ENCODE results near the gene DOCK4. TPM values are rescaled to one million over a fixed set of nuclear protein-coding genes. Genes with fewer than 3 reads are reported as not detected.

The DOCK4 gene
- total and polyA plus RNA-seq, 2 experiments from 2014 or later, result 2.1 to 5.0 TPM

DNA sequence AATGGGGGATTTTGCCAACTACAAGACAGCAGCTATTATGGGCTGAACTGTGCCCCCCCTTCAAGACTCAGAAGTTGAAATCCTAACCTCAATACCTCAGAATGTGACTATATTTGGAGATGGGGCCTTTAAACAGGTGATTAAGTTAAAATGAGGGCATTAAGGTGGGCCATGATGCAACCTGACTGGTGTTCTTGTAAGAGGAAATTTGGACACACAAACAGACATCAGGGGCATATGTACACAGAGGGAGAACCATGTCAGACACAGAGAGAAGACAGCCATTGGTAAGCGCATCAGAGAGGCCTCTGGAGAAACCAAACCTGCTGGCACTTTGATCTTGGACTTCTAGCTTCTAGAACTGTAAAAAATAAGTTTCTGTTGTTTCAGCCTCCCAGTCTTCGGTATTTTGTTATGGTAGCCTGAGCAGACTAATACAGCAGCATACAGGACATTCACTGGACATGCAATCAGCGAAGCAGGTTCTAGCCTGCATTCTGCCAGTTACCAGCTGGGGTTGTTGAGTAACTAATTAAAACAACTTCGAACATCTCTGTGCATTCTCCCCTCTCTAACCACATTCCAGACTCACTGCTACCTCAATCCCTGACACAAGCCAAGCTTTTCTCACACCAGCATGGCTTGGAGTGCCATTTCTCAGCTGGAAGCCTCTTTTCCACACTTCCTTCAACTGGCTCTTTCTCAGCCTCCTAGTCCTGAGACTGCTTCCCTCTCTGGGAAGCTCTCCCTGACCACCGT, 141.4 kb downstream of the DOCK4 start:
- Histone ChIP-seq H3K9me3 (ENCODE audit: low read depth) (no peaks in the 10 kb centered on the region), H3K4me1 (ENCODE audit: insufficient read depth) (no peaks in the 10 kb centered on the region; the same call in 1 of the 2 replicates), H3K4me2 (ENCODE audit: unreplicated experiment) (no peak overlapping the region), H3K9me2 (ENCODE audit: insufficient read depth) (no peaks in the 10 kb centered on the region), H4K20me1 (ENCODE audit: insufficient read depth) (no peaks in the 10 kb centered on the region), H3K4me3 (no peak overlapping the region), H2AFZ (no peak overlapping the region), H3K79me2 (ENCODE audit: insufficient read depth) (no peaks in the 10 kb centered on the region), H3K36me3 (ENCODE audit: low read depth) (no peaks in the 10 kb centered on the region), H3F3A (ENCODE audit: insufficient read depth) (no peaks in the 10 kb centered on the region), H3K27ac (no peak overlapping the region), H3K27me3 (replicated peaks; ENCODE audit: insufficient read depth) (no peaks in the 10 kb centered on the region), H3K9ac (no peak overlapping the region)
- 94 to 96% methylated on average over 5 of the region's 5 CpGs for WGBS, 2 experiments (ENCODE audit: low coverage in 1 of 2, low lambda C conversion rate in 2 of 2, missing lambda C conversion rate in 2 of 2)
- DNase-seq, result no peak
- no peak for TF ChIP-seq EZH2phosphoT487 (IDR thresholded peaks at IDR 0.05; ENCODE audit: insufficient read depth, low read depth)
- no peak for TF ChIP-seq EZH2 (IDR thresholded peaks at IDR 0.05; ENCODE audit: insufficient read depth, poor library complexity, severe bottlenecking)
- in situ Hi-C loops (cut with MboI), result no loop called here

DNA sequence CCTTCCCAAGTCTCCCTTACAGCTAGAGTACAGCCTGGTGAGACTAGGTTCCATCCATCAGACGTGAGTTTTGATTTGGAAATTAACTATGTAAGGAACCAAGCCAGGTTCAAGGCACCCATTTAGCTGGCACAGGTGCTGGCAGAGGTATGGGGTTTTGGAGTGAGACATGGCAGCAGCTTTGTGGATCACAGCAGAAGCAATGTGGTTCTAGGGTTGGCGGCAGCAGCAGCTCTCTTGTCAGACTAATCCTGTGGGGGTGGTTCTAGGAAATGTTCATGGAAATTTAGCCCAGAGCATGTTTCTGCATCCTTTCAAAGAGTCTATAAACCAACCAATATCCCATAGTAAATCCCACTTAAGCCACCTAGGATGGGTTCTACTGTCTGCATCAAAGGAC, 142.2 kb downstream of the DOCK4 start:
- no peak overlapping the region for H3K4me2 ChIP-seq (ENCODE audit: unreplicated experiment)

DNA sequence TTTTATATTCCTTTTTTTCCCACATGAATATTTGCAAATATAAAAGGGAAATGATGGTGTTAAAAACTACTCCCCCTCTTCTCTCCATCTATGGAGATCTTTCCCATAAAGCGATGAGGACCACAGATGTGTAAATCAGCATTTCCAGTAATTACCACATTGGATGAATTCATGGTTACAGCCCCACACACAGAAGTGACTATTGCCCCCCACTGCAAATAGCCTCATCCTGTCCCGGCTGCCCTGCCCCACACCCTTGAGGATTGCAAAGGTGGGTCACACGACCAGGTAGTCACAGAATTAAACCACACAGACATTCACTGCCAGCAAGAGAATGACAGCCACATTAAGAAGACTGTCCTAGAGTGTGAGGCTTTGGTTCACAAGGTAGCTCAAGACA, 145.1 kb downstream of the DOCK4 start:
- Histone ChIP-seq H3K36me3 (ENCODE audit: low read depth) (no peaks in the 10 kb centered on the region), H3K27me3 (replicated peaks; ENCODE audit: insufficient read depth) (no peaks in the 10 kb centered on the region), H3K79me2 (ENCODE audit: insufficient read depth) (no peaks in the 10 kb centered on the region), H4K20me1 (ENCODE audit: insufficient read depth) (no peaks in the 10 kb centered on the region), H2AFZ (no peak overlapping the region), H3K9ac (no peak overlapping the region), H3K4me3 (no peak overlapping the region), H3K27ac (no peak overlapping the region), H3K9me3 (ENCODE audit: low read depth) (no peaks in the 10 kb centered on the region), H3F3A (ENCODE audit: insufficient read depth) (no peaks in the 10 kb centered on the region), H3K4me2 (ENCODE audit: unreplicated experiment) (no peak overlapping the region), H3K4me1 (ENCODE audit: insufficient read depth) (no peaks in the 10 kb centered on the region), H3K9me2 (ENCODE audit: insufficient read depth) (no peaks in the 10 kb centered on the region)
- 84 to 88% methylated on average over 3 of the region's 3 CpGs for WGBS, 2 experiments (ENCODE audit: low coverage in 1 of 2, low lambda C conversion rate in 2 of 2, missing lambda C conversion rate in 2 of 2)
- in situ Hi-C loops (cut with MboI), result no loop called here
- no peak for DNase-seq
- TF ChIP-seq EZH2 (IDR thresholded peaks at IDR 0.05; ENCODE audit: insufficient read depth, poor library complexity, severe bottlenecking) (no peak), EZH2phosphoT487 (IDR thresholded peaks at IDR 0.05; ENCODE audit: insufficient read depth, low read depth) (no peak)

More for the DNA sequence above, 142.2 kb downstream of the DOCK4 start:
- WGBS, 2 experiments (ENCODE audit: low coverage in 1 of 2, low lambda C conversion rate in 2 of 2, missing lambda C conversion rate in 2 of 2), result 98 to 100% methylated on average over 2 of the region's 2 CpGs
- no peak for TF ChIP-seq EZH2phosphoT487 (IDR thresholded peaks at IDR 0.05; ENCODE audit: insufficient read depth, low read depth)
- TF ChIP-seq EZH2 (IDR thresholded peaks at IDR 0.05; ENCODE audit: insufficient read depth, poor library complexity, severe bottlenecking), result no peak
- H3K4me1 ChIP-seq (ENCODE audit: insufficient read depth), result no peaks in the 10 kb centered on the region
- no peaks in the 10 kb centered on the region for H4K20me1 ChIP-seq (ENCODE audit: insufficient read depth)
- H3K9me3 ChIP-seq (ENCODE audit: low read depth), result no peaks in the 10 kb centered on the region
- no peaks in the 10 kb centered on the region for H3F3A ChIP-seq (ENCODE audit: insufficient read depth)
- H2AFZ ChIP-seq, result no peak overlapping the region
- no peaks in the 10 kb centered on the region for H3K79me2 ChIP-seq (ENCODE audit: insufficient read depth)
- DNase-seq, result no peak
- H3K9me2 ChIP-seq (ENCODE audit: insufficient read depth), result no peaks in the 10 kb centered on the region
- no peaks in the 10 kb centered on the region for H3K36me3 ChIP-seq (ENCODE audit: low read depth)
- H3K27me3 ChIP-seq (replicated peaks; ENCODE audit: insufficient read depth), result no peaks in the 10 kb centered on the region
- H3K27ac ChIP-seq, result no peak overlapping the region
- H3K4me3 ChIP-seq, result no peak overlapping the region
- in situ Hi-C loops (cut with MboI), result no loop called here
- H3K9ac ChIP-seq, result no peak overlapping the region

DNA sequence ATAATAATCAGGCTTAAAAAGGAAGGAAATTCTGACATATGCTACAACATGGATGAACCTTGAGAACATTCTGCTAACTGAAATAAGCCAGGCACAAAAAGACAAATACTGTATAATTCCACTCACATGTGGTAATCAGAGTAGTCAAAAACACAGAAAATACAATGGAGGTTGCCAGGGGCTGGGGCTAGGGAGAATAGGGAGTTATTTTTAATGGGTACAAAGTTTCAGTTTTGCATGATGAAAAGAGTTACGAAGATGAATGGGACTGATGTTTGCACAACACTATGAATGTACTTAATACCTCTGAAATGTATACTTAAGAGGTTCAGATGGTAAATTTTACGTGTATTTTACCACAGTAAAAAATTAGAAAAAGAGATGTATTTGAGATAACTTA, 145.6 kb downstream of the DOCK4 start:
- Histone ChIP-seq H4K20me1 (ENCODE audit: insufficient read depth) (no peaks in the 10 kb centered on the region), H3K4me3 (no peak overlapping the region), H3K9ac (no peak overlapping the region), H3K9me3 (ENCODE audit: low read depth) (no peaks in the 10 kb centered on the region), H3K36me3 (ENCODE audit: low read depth) (no peaks in the 10 kb centered on the region), H3F3A (ENCODE audit: insufficient read depth) (no peaks in the 10 kb centered on the region), H3K79me2 (ENCODE audit: insufficient read depth) (no peaks in the 10 kb centered on the region), H3K9me2 (ENCODE audit: insufficient read depth) (no peaks in the 10 kb centered on the region), H3K27ac (no peak overlapping the region), H3K4me1 (ENCODE audit: insufficient read depth) (no peaks in the 10 kb centered on the region), H3K27me3 (replicated peaks; ENCODE audit: insufficient read depth) (no peaks in the 10 kb centered on the region), H2AFZ (no peak overlapping the region), H3K4me2 (ENCODE audit: unreplicated experiment) (no peak overlapping the region)
- WGBS, 2 experiments (ENCODE audit: low coverage in 1 of 2, low lambda C conversion rate in 2 of 2, missing lambda C conversion rate in 2 of 2), result 74 to 89% methylated on average over 2 of the region's 2 CpGs
- in situ Hi-C loops (cut with MboI), result no loop called here
- no peak for DNase-seq
- TF ChIP-seq EZH2 (IDR thresholded peaks at IDR 0.05; ENCODE audit: insufficient read depth, poor library complexity, severe bottlenecking), result no peak
- TF ChIP-seq EZH2phosphoT487 (IDR thresholded peaks at IDR 0.05; ENCODE audit: insufficient read depth, low read depth), result no peak
